ENCODE results near the gene ZBTB7A. TPM values are rescaled to one million over a fixed set of nuclear protein-coding genes. Genes with fewer than 3 reads are reported as not detected.

ZBTB7A gene
- total RNA-seq, 2 experiments from 2014 or later = 46.6 TPM

- DNase-seq = peak; percentile 77
- ChIA-PET CTCF (interaction anchor here (1.1 kb wide), 1 partner anchor 89 kb away, joined by 3 read pairs; no protein-coding TSS in a partner anchor), POLR2A (no interaction called here)
- Mint-ChIP-seq H3K4me1 (ENCODE audit: low read depth) (peaks cover 40% of the 10 kb centered on the region), H3K4me3 (no peak overlapping the region), H3K36me3 (ENCODE audit: low read depth) (peaks cover 51% of the 10 kb centered on the region), H3K27me3 (no peaks in the 10 kb centered on the region), H3K9me3 (no peaks in the 10 kb centered on the region), H3K27ac (peak overlapping the region; percentile 84)
- peak; percentile 83 for ATAC-seq
- no peak for TF ChIP-seq CTCF (IDR thresholded peaks at IDR 0.05)
- intact Hi-C loops (cut with micrococcal nuclease) = no loop called here
Observed at GRCh38 chr19:4051175-4052101, 15.3 kb downstream of the ZBTB7A start.

GRCh38 chr19:4049432-4049831 is 17.3 kb downstream of the ZBTB7A start:
- ChIA-PET CTCF (no interaction called here), POLR2A (interaction anchor here (0.6 to 1.5 kb wide), 3 partner anchors 10 to 981 kb away, joined by 3 to 4 read pairs (median 4); partner anchors contain the start of gene PIAS4)
- ATAC-seq = no peak

GRCh38 chr19:4046946-4047683 is 19.6 kb downstream of the ZBTB7A start:
- Mint-ChIP-seq H3K4me3 (no peak overlapping the region), H3K4me1 (ENCODE audit: low read depth) (peaks cover 25% of the 10 kb centered on the region), H3K36me3 (ENCODE audit: low read depth) (peaks cover 29% of the 10 kb centered on the region), H3K27me3 (no peaks in the 10 kb centered on the region), H3K27ac (no peak overlapping the region), H3K9me3 (no peaks in the 10 kb centered on the region)
- ChIA-PET CTCF (no interaction called here), POLR2A (no interaction called here)
- DNase-seq = no peak
- no peak for ATAC-seq
- no peak for TF ChIP-seq CTCF (IDR thresholded peaks at IDR 0.05)
- intact Hi-C loops (cut with micrococcal nuclease) = no loop called here

More at GRCh38 chr19:4049432-4049831, 17.3 kb downstream of the ZBTB7A start:
- Mint-ChIP-seq H3K27ac (peak overlapping the region; percentile 21), H3K4me3 (no peak overlapping the region), H3K9me3 (no peaks in the 10 kb centered on the region), H3K27me3 (no peaks in the 10 kb centered on the region), H3K36me3 (ENCODE audit: low read depth) (peaks cover 41% of the 10 kb centered on the region), H3K4me1 (ENCODE audit: low read depth) (peaks cover 39% of the 10 kb centered on the region)
- intact Hi-C loops (cut with micrococcal nuclease) = no loop called here
- no peak for DNase-seq
- TF ChIP-seq CTCF (IDR thresholded peaks at IDR 0.05) = no peak

- H3K27ac Mint-ChIP-seq = peak overlapping the region; percentile 59
- peaks cover 17% of the 10 kb centered on the region for H3K4me1 Mint-ChIP-seq (ENCODE audit: low read depth)
- H3K4me3 Mint-ChIP-seq = no peak overlapping the region
- DNase-seq = no peak
- no peaks in the 10 kb centered on the region for H3K9me3 Mint-ChIP-seq
- intact Hi-C loops (cut with micrococcal nuclease) = no loop called here
- H3K27me3 Mint-ChIP-seq = no peaks in the 10 kb centered on the region
- no peak for TF ChIP-seq CTCF (IDR thresholded peaks at IDR 0.05)
- POLR2A ChIA-PET = interaction anchor here (0.6 to 1.7 kb wide), 2 partner anchors 13 to 51 kb away, joined by 3 to 5 read pairs; no protein-coding TSS in a partner anchor
- peaks cover 21% of the 10 kb centered on the region for H3K36me3 Mint-ChIP-seq (ENCODE audit: low read depth)
- CTCF ChIA-PET = no interaction called here
- no peak for ATAC-seq
Observed at GRCh38 chr19:4046362-4046691, 20.4 kb downstream of the ZBTB7A start.

Measured in activated CD8-positive, alpha-beta T cell treated with anti-CD3 and anti-CD28 coated beads for 36 hours (primary cell).